AML-193 (cell line): ENCODE results near the gene AOAH.

Experiments used
- DNase-seq, 2 experiments: peaks; one replicate each; lab custom pipeline; 2025; lab: John Stamatoyannopoulos, UW

Gene AOAH, protein sequence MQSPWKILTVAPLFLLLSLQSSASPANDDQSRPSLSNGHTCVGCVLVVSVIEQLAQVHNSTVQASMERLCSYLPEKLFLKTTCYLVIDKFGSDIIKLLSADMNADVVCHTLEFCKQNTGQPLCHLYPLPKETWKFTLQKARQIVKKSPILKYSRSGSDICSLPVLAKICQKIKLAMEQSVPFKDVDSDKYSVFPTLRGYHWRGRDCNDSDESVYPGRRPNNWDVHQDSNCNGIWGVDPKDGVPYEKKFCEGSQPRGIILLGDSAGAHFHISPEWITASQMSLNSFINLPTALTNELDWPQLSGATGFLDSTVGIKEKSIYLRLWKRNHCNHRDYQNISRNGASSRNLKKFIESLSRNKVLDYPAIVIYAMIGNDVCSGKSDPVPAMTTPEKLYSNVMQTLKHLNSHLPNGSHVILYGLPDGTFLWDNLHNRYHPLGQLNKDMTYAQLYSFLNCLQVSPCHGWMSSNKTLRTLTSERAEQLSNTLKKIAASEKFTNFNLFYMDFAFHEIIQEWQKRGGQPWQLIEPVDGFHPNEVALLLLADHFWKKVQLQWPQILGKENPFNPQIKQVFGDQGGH

GRCh38 chr7:36723951-36724664, at the start of gene AOAH:
Gene AOAH, minus strand, starts transcription at chr7:36724494. Its CDS starts 346 bp downstream, at chr7:36724148.
- DNase-seq, result peak; percentile 90 to 93

DNA sequence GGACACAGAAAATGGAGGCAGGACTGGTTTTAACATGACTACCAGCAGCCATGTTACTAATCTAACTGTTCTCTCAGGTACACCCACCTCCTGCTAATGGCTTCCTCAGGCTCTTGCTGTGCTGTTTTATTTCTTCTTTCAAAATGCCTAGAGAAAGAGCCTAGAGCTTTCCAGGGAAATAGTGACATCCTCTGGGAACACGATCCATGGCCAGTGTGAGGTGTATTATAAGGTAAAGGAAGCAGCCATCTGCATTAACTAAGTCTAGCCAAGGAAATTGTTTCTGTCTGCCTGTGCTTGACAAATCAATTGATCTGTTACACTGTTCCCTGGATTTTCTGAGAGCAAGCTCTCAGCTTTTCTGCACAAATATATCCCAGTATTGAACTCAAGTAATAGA, 42.2 kb upstream of the AOAH start:
- no peak for DNase-seq

DNA sequence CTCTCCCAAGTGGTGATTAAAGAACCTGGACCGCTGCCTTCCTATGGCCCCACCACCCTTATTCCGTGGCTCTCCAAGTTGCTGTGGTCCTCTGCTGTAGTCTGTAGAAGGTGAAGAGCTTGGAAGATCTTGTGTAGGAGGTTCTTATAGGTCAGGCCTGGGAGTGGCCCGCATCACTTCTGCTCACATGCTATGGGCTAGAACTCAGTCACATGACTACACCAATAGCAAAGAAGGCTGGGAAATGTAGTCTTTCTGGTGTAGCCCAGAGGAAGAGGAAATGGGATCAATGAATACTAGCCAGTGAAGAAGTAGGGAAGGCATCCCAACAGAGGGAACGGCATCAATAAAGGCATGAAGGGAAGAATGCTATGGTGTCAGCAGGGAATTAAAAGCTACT, 41.3 kb upstream of the AOAH start:
- DNase-seq, result no peak

DNA sequence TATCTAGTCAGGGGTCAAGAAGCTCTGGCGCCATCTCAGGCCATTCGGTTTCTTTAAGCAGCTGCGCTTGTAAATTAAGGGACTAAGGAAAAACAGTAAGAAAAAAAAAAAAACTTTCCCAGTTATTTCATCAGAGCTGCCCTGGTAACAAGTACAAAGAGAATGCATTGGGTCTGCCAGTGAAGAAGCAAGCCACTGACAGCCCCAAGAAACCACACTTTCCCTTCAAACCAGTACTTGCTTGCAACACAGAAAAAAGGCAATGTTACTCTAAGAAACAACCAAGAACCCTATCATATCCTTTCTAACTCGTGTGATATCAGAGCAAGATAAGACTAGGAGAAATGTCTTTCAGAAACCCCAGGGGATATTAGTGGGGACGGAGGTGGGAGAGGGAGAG, 40.6 kb upstream of the AOAH start:
- DNase-seq, result peak in 1 of 2 experiments; percentile 12

DNA sequence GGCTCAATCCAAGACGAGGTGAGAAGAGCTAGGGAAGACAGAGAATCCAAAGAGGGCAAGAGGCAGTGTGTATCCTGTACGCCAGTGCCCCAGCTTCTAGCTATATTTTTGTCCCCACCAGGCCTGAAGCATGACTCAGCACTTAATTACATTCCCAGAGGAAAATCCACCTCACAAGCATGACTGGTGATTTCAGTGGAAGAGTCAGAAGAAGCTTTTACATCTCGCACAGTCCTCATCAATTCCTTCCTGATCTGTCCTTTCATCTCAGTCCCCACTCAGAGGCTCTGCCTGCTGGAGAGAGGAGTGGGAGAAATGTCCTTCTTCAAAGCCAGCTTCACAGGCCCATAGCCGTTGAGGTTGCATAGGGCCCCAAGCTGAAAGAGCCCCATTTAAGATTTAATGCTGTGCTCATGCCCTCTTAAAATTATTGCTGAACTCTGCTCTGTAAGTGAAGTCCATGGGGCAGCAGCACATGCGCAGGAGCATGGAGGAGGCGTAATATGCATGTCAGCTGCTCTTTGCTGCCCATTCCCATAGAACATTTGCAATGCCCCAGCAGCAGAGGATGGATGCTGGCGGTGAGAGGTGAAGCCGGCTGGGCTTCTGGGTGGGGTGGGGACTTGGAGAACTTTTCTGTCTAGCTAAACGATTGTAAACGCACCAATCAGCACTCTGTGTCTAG, 39.0 kb upstream of the AOAH start:
- no peak for DNase-seq

DNA sequence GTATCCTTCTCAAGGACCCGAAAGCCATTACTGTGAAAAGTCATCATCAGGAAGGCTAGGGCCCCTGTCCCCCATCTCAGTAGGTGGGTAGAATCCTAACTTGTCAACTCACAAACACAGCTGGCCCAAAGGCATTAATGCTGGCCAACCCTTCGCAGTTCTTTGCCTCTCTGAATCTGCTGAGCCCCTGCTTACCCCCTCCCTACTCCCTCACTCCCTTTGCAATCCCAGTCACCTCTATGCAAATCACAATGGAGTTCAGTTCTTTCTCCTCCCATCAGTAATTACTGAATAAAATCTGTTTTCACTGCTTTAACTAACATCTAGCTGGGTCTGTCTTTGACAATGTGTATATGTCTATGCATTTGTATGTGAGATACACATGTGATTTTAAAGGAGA, 38.1 kb upstream of the AOAH start:
- no peak for DNase-seq

DNA sequence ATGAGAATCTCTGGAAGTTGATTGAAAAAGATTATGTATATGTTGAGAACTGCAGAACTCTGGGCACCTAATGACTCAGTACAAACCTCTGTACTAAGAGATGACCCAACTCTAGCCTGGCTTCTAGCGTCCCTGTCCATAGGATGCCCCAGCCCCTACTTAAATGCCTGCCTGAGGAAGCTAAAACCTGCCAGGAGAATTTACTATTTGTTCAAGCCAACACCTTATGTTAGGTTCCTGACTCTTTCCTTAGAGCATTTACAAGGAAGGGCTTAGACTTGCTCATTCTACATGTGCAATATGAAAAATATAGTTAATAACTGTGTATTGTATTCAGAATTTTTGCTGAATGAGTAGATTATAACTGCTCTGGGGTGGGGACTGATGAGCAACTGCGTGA, 37.5 kb upstream of the AOAH start:
- DNase-seq, result no peak

DNA sequence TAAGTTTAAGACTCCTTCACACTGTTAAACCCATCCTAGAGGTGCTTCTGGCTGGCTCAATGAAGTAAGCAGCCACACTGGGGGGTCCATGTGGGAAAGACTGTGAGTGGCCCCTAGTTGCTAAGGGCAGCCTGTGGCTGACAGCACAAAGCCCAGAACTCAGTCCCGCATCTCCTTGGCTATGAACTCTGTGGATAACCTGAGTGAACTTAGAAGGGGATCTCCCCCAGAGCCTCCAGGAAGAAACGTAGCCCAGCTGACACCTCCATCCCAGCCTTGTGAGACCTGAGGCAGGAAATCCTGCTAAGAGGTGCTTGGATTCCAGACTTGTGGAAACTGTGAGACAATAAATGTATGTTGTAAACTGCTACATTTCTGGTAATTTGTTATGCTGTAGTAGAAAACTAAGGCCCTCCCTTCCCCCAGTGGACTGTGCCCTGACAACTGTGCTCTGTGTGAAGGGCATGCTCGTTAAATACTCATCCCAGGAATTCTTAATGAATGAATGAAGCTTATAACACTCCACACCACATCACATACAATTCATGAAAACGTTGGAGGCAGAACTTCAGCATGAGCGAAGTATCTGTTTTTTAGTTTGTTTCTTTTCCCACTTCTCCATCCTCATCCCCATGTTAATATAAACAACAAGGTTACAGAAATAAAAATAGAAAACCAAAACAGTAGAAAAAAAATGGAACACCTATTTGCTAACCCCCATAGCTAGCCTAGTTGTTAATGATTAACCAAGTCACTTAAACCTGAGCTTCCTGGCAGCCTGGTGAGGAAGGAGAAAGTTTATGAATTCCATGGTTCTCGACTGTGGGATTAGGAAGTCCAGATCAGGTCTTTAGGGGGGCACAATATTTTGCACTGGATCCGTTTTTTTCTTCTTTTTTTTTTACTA, 36.8 kb upstream of the AOAH start:
- DNase-seq, result no peak

DNA sequence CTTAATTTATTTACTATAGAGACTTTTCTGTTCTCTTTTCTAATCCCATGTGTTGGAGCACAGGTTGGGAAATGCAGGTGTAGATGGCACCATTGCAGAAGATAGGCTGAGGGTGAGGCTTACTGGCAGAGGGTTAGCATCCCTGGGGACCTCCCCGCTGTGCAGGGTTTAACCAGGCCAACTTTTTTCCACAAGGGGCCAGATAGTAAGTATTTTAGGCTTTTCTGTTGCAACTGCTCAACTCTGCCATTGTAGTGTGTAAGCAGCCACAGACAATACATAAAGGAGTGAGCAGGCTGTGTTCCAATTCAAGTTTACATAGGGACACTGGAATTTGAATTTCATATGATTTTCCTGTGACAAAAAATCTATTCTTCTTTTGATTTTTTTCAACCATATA, 34.6 kb upstream of the AOAH start:
- no peak for DNase-seq

GRCh38 chr7:36755484-36755883, 31.2 kb upstream of the AOAH start:
- no peak for DNase-seq

DNA sequence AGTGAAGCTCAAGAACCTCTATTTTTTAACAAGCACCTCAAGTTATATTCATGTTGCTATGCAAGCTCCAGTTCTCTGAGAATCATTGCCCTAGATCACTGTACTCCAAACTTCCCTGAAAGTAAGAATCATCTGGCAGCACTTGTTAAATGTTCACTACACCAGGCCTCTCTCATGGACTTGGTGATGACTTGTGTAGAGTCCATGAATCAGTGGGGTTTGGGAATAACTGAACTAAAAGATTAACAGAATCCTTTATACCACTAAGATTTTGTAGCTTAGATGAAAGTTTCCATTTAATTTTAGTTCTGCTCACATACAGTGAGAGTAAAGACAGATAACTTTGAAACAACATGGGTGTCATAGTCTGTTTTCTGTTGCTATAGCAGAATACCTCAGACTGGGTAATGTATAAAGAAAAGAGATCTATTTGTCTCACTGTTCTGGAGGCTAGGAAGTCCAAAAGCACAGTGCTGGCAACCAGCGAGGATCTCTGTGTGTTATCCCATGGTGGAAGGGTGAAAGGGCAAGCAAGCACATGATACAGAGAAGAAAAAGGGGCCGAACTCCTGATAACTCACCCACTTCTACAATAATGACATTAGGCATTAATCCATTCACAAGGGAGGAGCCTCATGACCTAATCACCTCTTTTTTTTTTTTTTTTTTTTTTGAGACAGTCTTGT, 27.9 kb upstream of the AOAH start:
- DNase-seq, result no peak

DNA sequence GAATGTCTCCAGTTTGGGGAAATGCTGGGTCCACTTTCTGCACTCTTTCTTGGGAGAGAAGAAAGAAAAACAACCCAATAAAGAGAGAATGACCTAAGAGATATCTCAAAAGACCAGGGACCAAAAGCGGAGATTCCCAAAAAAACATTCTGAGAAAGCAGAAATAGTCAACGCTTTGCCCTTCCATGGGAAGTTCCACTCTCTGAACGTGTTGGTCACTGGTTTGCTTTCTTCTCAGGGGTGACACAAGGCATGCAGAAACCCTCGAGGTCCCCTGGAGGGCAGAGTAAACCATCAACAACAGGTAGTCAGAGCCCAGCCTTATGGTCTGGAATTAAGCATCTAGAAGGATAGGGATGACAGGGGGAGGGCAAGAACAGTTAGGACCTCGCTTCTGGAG, 26.2 kb upstream of the AOAH start:
- no peak for DNase-seq

GRCh38 chr7:36749282-36749960, 25.1 kb upstream of the AOAH start:
- DNase-seq, result peak; percentile 90 to 93

- DNase-seq, result no peak
Observed at GRCh38 chr7:36748017-36748487, 23.8 kb upstream of the AOAH start.

GRCh38 chr7:36747280-36748016, 23.2 kb upstream of the AOAH start:
- no peak for DNase-seq

DNA sequence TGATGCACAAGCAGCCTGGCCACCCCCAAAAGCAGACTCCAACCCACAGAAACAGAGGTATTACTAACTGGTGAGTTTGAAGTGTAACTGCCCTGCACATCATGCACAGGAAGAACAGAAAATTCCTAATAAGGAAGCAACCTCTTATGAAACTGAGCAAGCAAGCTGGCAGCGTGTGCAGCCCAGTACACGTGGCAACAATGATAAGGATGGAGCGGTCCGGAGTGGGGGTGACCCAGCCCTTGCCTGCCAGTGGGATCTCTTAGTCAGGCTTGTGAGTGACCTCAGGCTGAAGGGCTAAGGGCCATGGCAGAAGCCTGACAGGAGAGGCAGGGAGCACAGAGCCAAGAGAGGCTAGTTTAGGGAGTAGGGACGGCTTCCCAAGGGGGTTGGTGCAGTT, 22.1 kb upstream of the AOAH start:
- no peak for DNase-seq

- peak; percentile 55 to 57 for DNase-seq
Observed at GRCh38 chr7:36742911-36743775, 18.8 kb upstream of the AOAH start.

- no peak for DNase-seq
Observed at GRCh38 chr7:36741866-36742265, 17.6 kb upstream of the AOAH start.
